ENCODE results near the gene CLPSL1. TPM values are rescaled to one million over a fixed set of nuclear protein-coding genes. Genes with fewer than 3 reads are reported as not detected.

CLPSL1 gene
- total RNA-seq, 1 experiment from 2014 or later: not detected

GRCh38 chr6:35754452-35755277, 26.2 kb upstream of the CLPSL1 start:
- in situ Hi-C loops (cut with HindIII; ENCODE audit: low pct_unique_long_range_greater_than_20kb, low sequenced_read_pairs): no loop called here
- no peak for DNase-seq (ENCODE audit: low read depth, low spot score)

- in situ Hi-C loops (cut with HindIII; ENCODE audit: low pct_unique_long_range_greater_than_20kb, low sequenced_read_pairs): no loop called here
- DNase-seq (ENCODE audit: low read depth, low spot score): peak; percentile 63
Measured at GRCh38 chr6:35755278-35755924, 25.4 kb upstream of the CLPSL1 start.

GRCh38 chr6:35757456-35758123, 23.2 kb upstream of the CLPSL1 start:
- in situ Hi-C loops (cut with HindIII; ENCODE audit: low pct_unique_long_range_greater_than_20kb, low sequenced_read_pairs): no loop called here
- peak; percentile 65 for DNase-seq (ENCODE audit: low read depth, low spot score)

- no peak for DNase-seq (ENCODE audit: low read depth, low spot score)
- in situ Hi-C loops (cut with HindIII; ENCODE audit: low pct_unique_long_range_greater_than_20kb, low sequenced_read_pairs): no loop called here
Measured at GRCh38 chr6:35759426-35759825, 21.4 kb upstream of the CLPSL1 start.

GRCh38 chr6:35765739-35766138, 15.1 kb upstream of the CLPSL1 start:
- in situ Hi-C loops (cut with HindIII; ENCODE audit: low pct_unique_long_range_greater_than_20kb, low sequenced_read_pairs): no loop called here
- DNase-seq (ENCODE audit: low read depth, low spot score): no peak

- DNase-seq (ENCODE audit: low read depth, low spot score): no peak
Measured at GRCh38 chr6:35769211-35769610, 11.6 kb upstream of the CLPSL1 start.

GRCh38 chr6:35771343-35771627, 9.5 kb upstream of the CLPSL1 start:
- no peak for DNase-seq (ENCODE audit: low read depth, low spot score)
- in situ Hi-C loops (cut with HindIII; ENCODE audit: low pct_unique_long_range_greater_than_20kb, low sequenced_read_pairs): no loop called here

More at GRCh38 chr6:35769211-35769610, 11.6 kb upstream of the CLPSL1 start:
- in situ Hi-C loops (cut with HindIII; ENCODE audit: low pct_unique_long_range_greater_than_20kb, low sequenced_read_pairs): no loop called here

GRCh38 chr6:35774116-35774794, 6.6 kb upstream of the CLPSL1 start:
- no peak for DNase-seq (ENCODE audit: low read depth, low spot score)
- in situ Hi-C loops (cut with HindIII; ENCODE audit: low pct_unique_long_range_greater_than_20kb, low sequenced_read_pairs): no loop called here

- no peak for DNase-seq (ENCODE audit: low read depth, low spot score)
- in situ Hi-C loops (cut with HindIII; ENCODE audit: low pct_unique_long_range_greater_than_20kb, low sequenced_read_pairs): no loop called here
Measured at GRCh38 chr6:35775031-35775430, 5.8 kb upstream of the CLPSL1 start.

- in situ Hi-C loops (cut with HindIII; ENCODE audit: low pct_unique_long_range_greater_than_20kb, low sequenced_read_pairs): no loop called here
- DNase-seq (ENCODE audit: low read depth, low spot score): no peak
Measured at GRCh38 chr6:35776364-35777215, 4.2 kb upstream of the CLPSL1 start, which contains the start of gene CLPSL2. TSS of gene CLPSL2 (plus strand) at chr6:35776598. CDS start at chr6:35776619, 21 bp downstream.

- no peak for DNase-seq (ENCODE audit: low read depth, low spot score)
- in situ Hi-C loops (cut with HindIII; ENCODE audit: low pct_unique_long_range_greater_than_20kb, low sequenced_read_pairs): no loop called here
Measured at GRCh38 chr6:35777356-35778102, 3.3 kb upstream of the CLPSL1 start.

- no peak for DNase-seq (ENCODE audit: low read depth, low spot score)
- in situ Hi-C loops (cut with HindIII; ENCODE audit: low pct_unique_long_range_greater_than_20kb, low sequenced_read_pairs): no loop called here
Measured at GRCh38 chr6:35778437-35778836, 2.4 kb upstream of the CLPSL1 start.

GRCh38 chr6:35781290-35781689, 471 bp downstream of the CLPSL1 start:
- in situ Hi-C loops (cut with HindIII; ENCODE audit: low pct_unique_long_range_greater_than_20kb, low sequenced_read_pairs): no loop called here
- no peak for DNase-seq (ENCODE audit: low read depth, low spot score)

- in situ Hi-C loops (cut with HindIII; ENCODE audit: low pct_unique_long_range_greater_than_20kb, low sequenced_read_pairs): no loop called here
- DNase-seq (ENCODE audit: low read depth, low spot score): no peak
Measured at GRCh38 chr6:35782424-35782823, 1.6 kb downstream of the CLPSL1 start.

- DNase-seq (ENCODE audit: low read depth, low spot score): no peak
- in situ Hi-C loops (cut with HindIII; ENCODE audit: low pct_unique_long_range_greater_than_20kb, low sequenced_read_pairs): no loop called here
Measured at GRCh38 chr6:35784200-35784599, 3.4 kb downstream of the CLPSL1 start.

GRCh38 chr6:35786272-35786671, 5.5 kb downstream of the CLPSL1 start:
- in situ Hi-C loops (cut with HindIII; ENCODE audit: low pct_unique_long_range_greater_than_20kb, low sequenced_read_pairs): no loop called here
- DNase-seq (ENCODE audit: low read depth, low spot score): no peak

GRCh38 chr6:35786810-35787209, 6.0 kb downstream of the CLPSL1 start:
- in situ Hi-C loops (cut with HindIII; ENCODE audit: low pct_unique_long_range_greater_than_20kb, low sequenced_read_pairs): no loop called here
- no peak for DNase-seq (ENCODE audit: low read depth, low spot score)
